GM18520 (cell line): ENCODE results near the gene INS.
"Not testable (repeated sequence)": the region's sequence is repeated elsewhere in the genome, so short reads cannot be mapped to it uniquely, and the experiment has no call there.

Source experiments
- ATAC-seq: cut with Tn5 transposase; IDR thresholded peaks from one replicate; pipeline ENCODE4 v1.9.1; 2021; ENCODE audit not compliant: unreplicated experiment

INS gene

GRCh38 chr11:2199466-2200341 lies 38.7 kb upstream of the INS start:
- no peak for ATAC-seq

GRCh38 chr11:2198621-2199365 lies 37.8 kb upstream of the INS start:
- no peak for ATAC-seq

GRCh38 chr11:2197771-2198520 lies 36.9 kb upstream of the INS start:
- no peak for ATAC-seq

DNA sequence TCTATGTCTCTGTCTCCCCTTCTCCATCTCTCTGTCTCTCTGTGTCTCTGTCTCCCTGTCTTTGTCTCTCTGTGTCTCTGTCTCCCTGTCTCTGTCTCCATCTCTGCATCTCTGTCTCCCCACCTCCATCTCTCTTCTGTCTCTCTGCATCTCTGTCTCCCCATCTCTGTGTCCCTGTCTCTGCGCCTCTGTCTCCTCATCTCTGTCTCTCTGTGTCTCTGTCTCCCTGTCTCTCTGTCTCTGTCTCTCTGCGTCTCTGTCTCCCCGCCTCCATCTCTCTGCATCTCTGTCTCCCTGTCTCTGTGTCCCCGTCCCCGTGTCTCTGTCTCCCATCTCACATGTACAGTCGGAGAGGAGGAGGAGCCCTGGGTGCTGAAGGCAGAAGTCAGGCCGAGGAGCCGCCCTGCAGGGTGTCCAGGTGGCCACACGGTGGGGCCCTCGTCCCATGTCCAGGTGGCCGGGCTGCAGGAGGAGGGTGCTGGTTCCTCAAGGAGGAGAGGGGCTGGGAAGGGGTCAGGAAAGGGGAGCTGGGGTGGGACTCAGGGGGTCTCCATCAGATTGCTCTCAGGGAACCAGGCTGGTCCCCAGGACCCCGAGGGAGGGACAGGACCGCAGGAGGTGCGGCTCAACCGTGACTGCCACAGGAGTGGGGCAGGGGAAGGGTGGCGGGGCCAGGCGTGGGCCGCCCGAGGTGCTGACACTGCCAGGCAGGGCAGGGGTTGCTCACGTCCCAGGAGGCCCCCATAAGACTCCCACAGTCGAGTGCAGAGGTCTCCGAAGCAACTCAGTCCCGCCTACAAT lies 36.2 kb upstream of the INS start:
- ATAC-seq, result no peak

DNA sequence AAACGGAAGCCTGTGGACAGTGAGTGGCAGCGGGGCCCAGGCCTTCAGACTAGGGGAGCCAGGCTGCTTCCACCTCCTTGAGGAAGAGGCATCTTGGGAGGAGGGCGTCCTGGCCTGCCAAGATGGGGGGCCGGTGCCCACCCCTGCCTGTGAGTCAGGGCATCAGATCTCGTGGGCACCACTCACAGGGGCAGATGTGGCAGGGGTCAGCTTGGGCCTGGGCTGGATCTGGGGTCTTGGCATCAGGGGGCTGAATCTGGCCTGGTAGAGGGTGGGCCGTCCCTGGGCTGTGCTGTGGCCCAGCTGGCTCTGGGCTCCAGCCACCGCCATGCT lies 34.7 kb upstream of the INS start:
- no peak for ATAC-seq

- ATAC-seq, result no peak
Observed at GRCh38 chr11:2194877-2195755, 34.1 kb upstream of the INS start.

GRCh38 chr11:2193888-2194595 lies 33.0 kb upstream of the INS start:
- ATAC-seq, result not testable (repeated sequence)

GRCh38 chr11:2193099-2193887 lies 32.3 kb upstream of the INS start:
- no peak for ATAC-seq

DNA sequence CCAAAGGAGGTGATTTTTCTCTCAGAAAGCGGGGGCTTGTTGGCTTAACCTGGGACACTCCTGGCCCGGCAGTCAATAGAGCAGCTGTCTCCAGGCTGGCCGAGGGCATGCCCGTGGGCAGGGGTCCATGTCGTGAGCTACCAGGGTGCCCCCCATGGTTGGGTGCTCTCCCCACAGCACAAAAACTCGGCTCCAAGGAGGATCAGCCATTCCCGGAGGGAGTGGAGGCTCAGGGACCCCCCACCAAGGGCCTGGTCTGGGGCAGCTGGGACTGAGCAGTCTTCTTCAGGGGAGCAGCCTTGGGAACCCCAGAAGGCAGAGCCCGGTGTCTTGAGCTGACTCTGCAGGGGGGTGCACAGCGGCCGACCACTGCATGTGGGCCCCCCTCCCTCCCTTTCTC lies 31.4 kb upstream of the INS start:
- ATAC-seq, result no peak

GRCh38 chr11:2191883-2192282 lies 30.9 kb upstream of the INS start:
- no peak for ATAC-seq

DNA sequence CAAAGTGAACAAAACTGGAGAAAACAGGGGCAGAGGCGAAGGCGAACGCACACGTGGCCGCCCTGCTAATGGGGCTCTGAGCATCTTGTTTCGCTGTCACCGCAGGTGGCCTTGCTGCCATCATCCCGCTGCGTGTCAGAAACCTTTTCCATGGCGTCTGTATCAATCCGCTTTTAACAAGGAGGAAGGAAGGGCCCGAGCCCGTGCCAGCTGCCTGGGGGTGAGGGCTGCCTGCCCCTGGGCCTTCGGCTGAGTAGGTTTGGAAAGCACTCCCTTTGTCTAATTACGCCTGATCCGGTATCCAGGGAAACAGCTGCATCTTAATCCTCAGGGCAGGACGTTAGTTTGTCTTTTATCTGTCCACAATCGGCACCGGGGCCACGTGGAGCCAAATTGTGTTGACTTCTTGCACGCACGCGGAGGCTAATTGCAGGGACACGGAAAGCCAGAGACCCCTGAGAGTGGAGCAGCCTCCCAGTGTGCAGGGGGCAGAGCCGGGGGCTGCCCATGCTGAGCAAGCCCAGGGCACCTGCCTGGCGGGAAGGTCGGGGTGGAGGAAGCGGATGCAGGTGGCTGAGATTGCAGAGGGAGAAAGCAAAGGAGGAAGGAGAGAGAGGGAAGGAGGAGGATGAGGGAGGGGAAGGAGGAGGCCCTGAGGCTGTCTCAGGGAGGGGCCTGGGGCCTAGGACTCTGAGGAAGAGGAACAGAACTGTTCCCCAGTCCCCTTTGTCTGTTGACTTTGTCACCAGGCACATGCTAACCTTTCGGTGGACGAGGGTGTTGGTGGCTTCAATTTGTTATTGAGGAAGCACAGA lies 29.9 kb upstream of the INS start:
- no peak for ATAC-seq

DNA sequence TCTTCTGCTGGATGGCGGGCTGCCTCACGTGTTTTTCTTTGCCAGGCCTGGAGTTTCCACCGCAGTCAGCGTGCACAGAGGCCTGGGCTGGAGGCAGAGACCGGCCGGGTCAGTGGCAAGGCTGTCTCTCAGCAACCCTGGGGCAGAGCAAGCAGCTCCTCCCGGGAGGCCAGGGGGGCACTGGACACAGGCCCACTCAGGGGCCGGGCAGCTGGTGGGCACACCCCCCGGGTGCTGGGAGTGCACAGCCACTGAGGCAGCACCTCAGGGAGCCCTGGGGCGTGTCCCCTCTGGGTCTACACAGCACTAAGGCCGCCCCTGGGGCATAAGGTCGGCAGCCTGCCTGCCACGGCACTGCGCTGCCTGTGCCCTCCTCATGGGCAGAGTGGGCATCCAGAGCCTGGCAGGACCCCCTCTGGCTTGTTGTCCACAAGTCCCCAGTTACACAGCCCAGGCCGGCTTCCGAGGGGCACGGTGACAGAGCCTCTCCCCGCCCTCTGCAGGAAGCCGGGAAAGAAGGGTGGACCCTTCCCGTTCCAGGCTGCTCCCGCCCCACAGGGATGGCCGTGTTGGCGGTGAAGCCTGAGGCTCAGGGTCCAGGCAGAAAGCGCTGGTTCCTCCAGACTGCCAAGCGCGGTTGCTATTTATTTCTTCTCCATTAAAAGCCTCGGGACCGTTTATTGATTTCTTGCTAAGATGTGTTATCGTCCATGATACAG lies 29.1 kb upstream of the INS start:
- no peak for ATAC-seq

GRCh38 chr11:2188745-2189144 lies 27.7 kb upstream of the INS start:
- ATAC-seq, result no peak

DNA sequence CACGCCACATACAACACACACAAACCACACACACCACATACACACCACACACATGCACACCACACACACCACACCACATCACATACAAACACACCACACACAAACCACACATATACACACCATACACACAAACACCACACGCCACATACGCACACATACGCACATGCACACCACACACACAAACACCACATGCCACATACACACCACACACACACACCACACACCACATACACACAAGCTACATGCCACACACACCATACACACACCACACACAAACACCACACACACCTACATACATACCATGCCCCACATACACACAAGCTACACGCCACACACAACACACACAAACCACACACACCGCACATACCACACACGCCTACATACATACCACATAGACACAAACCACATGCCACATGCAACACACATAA lies 26.3 kb upstream of the INS start:
- no peak for ATAC-seq

DNA sequence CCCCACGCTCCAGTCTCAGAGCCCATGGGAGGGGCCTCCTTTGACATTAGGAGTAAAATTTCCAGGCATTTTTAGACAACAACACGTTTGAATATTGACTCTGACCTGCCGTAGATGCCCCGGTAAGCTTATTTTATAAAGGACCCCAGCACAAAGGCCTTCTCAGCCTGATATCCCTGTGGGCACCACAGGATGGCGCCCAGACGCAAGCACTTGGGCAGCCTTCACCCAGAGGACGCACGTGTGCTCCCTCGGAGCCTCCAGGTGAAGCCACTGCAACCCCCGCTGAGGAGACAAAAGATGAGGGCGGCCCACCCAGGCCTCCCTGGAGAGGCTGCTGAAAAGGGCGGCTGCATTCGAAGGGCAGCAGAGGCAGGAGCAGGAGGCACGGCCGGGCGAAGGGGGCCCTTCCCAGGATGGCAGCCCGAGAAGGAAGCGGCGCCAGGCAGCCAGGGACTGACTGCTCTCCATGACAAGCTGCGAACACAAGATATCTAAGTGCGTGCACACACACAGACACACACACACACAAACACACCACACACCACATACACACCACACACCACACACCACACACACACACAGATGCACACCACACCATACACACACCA lies 25.8 kb upstream of the INS start:
- ATAC-seq, result no peak

- no peak for ATAC-seq
Observed at GRCh38 chr11:2185324-2186085, 24.5 kb upstream of the INS start.
